ENCODE results near the gene CHRDL2.

The CHRDL2 gene

GRCh38 chr11:74748211-74749126 lies 17.2 kb upstream of the CHRDL2 start, which contains the start of gene RNF169:
Gene RNF169, plus strand, starts transcription at chr11:74748849. Its CDS starts 32 bp downstream, at chr11:74748881.
- DNase-seq = peak; percentile 95 to 97

- no peak for DNase-seq
These were observed 15.6 kb upstream of the CHRDL2 start for GRCh38 chr11:74746868-74747267.

GRCh38 chr11:74744277-74744676 lies 13.1 kb upstream of the CHRDL2 start:
- no peak for DNase-seq

- DNase-seq = no peak
These were observed 12.4 kb upstream of the CHRDL2 start for GRCh38 chr11:74743640-74744039.

- no peak for DNase-seq
These were observed 10.8 kb upstream of the CHRDL2 start for GRCh38 chr11:74742070-74742469.

- peak in 1 of 2 experiments; percentile 54 for DNase-seq
These were observed 8.5 kb upstream of the CHRDL2 start for GRCh38 chr11:74739546-74740270.

- DNase-seq = no peak
These were observed 4.8 kb upstream of the CHRDL2 start for GRCh38 chr11:74736031-74736430.

GRCh38 chr11:74735365-74735928 lies 4.2 kb upstream of the CHRDL2 start:
- DNase-seq = no peak

GRCh38 chr11:74734559-74734925 lies 3.3 kb upstream of the CHRDL2 start:
- no peak for DNase-seq

- no peak for DNase-seq
These were observed 510 bp downstream of the CHRDL2 start for GRCh38 chr11:74730571-74731260.

- DNase-seq = no peak
These were observed 1.8 kb downstream of the CHRDL2 start for GRCh38 chr11:74729397-74729796.

- peak in 1 of 2 experiments; percentile 48 for DNase-seq
These were observed 4.6 kb downstream of the CHRDL2 start for GRCh38 chr11:74726547-74727182.

- DNase-seq = no peak
These were observed 5.5 kb downstream of the CHRDL2 start for GRCh38 chr11:74725701-74726100.

GRCh38 chr11:74723511-74723910 lies 7.7 kb downstream of the CHRDL2 start:
- DNase-seq = no peak

GRCh38 chr11:74721479-74721835 lies 9.8 kb downstream of the CHRDL2 start:
- no peak for DNase-seq

- DNase-seq = no peak
These were observed 10.4 kb downstream of the CHRDL2 start for GRCh38 chr11:74720596-74721478.

GRCh38 chr11:74719011-74719410 lies 12.2 kb downstream of the CHRDL2 start:
- no peak for DNase-seq

- no peak for DNase-seq
These were observed 13.8 kb downstream of the CHRDL2 start for GRCh38 chr11:74717221-74717969.

- DNase-seq = no peak
These were observed 16.3 kb downstream of the CHRDL2 start for GRCh38 chr11:74714904-74715303.

- no peak for DNase-seq
These were observed 17.5 kb downstream of the CHRDL2 start for GRCh38 chr11:74713686-74714085.
